Naive thymus-derived CD8-positive, alpha-beta T cell (primary cell): ENCODE data around the gene VPS41. TPM values are rescaled to one million over a fixed set of nuclear protein-coding genes. Genes with fewer than 3 reads are reported as not detected.
A peak's percentile ranks its signal among the peaks of the same experiment; 100 is the strongest.

Experiments
- ATAC-seq, 2 donors: fragments of 150-1000 bp; cut with Tn5 transposase in 1 of 2; sonication (Bioruptor Pico), chemical (Tn5 transposase) in 1 of 2; 1 replicate in 1 of 2; 2 replicates in 1 of 2; pipeline ENCODE4 v1.10.0; 2021; ENCODE audit warnings: mild to moderate bottlenecking in 2 of 2, moderate library complexity in 2 of 2
- POLR2A ChIA-PET: fragments of 350-600 bp; sonication (Branson Sonifier 250); formaldehyde crosslinking; loops from one replicate; lab custom pipeline; 2021; ENCODE audit warnings: antibody characterized with exemption; lab: Charles Lee
- DNase-seq, 10 donors: peaks; one replicate each; pipeline versions ENCODE4 v3.0.0 to v3.0.0-alpha.2; 2020 to 2022
- H3K27ac Mint-ChIP-seq, 10 donors: one replicate each; pipeline ENCODE4 v1.8.0; 2020 to 2022; ENCODE audit warnings: mild to moderate bottlenecking in 10 of 10, mixed read lengths in 10 of 10, moderate library complexity in 4 of 10, inconsistent platforms in 1 of 10
- H3K27me3 Mint-ChIP-seq, 5 donors: one replicate each; pipeline ENCODE4 v1.8.0; 2021 to 2022; ENCODE audit warnings: mixed read lengths in 5 of 5
- H3K36me3 Mint-ChIP-seq, 3 donors: one replicate each; pipeline ENCODE4 v1.8.0; 2020 to 2022; ENCODE audit warnings: mixed read lengths in 3 of 3, mild to moderate bottlenecking in 2 of 3, inconsistent platforms in 1 of 3
- H3K4me1 Mint-ChIP-seq, 4 donors: one replicate each; pipeline ENCODE4 v1.8.0; 2021 to 2022; ENCODE audit warnings: mixed read lengths in 4 of 4
- H3K4me3 Mint-ChIP-seq, 10 donors: one replicate each; pipeline ENCODE4 v1.8.0; 2020 to 2022; ENCODE audit warnings: mild to moderate bottlenecking in 10 of 10, mixed read lengths in 10 of 10, moderate library complexity in 6 of 10, inconsistent platforms in 1 of 10
- H3K9me3 Mint-ChIP-seq, 9 donors: one replicate each; pipeline ENCODE4 v1.8.0; 2020 to 2022; ENCODE audit warnings: mixed read lengths in 9 of 9, mild to moderate bottlenecking in 3 of 9, inconsistent platforms in 1 of 9, moderate library complexity in 1 of 9
- polyA plus RNA-seq, 3 donors: library from polyadenylated mRNA; unstranded; fragments of 300-500 nt; fragmentation: Illumina TruSeq; gene quantifications; one replicate each; pipeline ENCODE4 v1.2.3, GENCODE V29; 2021
- total RNA-seq, 8 experiments: library from RNA in 2 of 8; stranded (reverse) in 2 of 8; gene quantifications; one replicate each; pipeline ENCODE4 v1.2.3 and lab custom pipeline; 2021 to 2026

VPS41 gene
- total and polyA plus RNA-seq, 5 experiments from 2014 or later, result 33.3 to 66.0 (median 43.2) TPM

DNA sequence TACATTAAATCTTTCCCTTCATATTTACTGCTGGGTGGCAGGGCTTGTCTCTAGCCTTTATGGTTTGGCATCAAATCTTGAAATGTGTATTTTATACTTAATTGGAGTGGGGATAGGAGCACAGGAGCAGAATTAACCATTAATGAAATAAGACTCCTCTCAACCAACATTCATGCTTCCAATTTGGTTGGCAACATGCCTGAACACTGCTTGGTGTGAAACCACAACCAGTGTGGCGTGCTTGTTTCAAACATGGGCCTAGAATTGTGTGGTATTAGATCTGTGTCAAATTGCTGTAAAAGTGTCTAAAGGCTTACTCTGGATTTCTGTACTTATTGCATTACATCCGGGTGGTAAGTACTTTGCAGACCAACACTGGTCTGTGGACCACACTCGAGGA lies 25.1 kb upstream of the VPS41 start:
- Mint-ChIP-seq H3K36me3 (no peaks in the 10 kb centered on the region), H3K4me1 (no peaks in the 10 kb centered on the region), H3K9me3 (no peaks in the 10 kb centered on the region), H3K27ac (no peak overlapping the region), H3K27me3 (peaks cover 0 to 5% (median 2%) of the 10 kb centered on the region in 5 donors), H3K4me3 (no peak overlapping the region)
- ATAC-seq, result no peak
- DNase-seq, result no peak
- POLR2A ChIA-PET, result no interaction called here

DNA sequence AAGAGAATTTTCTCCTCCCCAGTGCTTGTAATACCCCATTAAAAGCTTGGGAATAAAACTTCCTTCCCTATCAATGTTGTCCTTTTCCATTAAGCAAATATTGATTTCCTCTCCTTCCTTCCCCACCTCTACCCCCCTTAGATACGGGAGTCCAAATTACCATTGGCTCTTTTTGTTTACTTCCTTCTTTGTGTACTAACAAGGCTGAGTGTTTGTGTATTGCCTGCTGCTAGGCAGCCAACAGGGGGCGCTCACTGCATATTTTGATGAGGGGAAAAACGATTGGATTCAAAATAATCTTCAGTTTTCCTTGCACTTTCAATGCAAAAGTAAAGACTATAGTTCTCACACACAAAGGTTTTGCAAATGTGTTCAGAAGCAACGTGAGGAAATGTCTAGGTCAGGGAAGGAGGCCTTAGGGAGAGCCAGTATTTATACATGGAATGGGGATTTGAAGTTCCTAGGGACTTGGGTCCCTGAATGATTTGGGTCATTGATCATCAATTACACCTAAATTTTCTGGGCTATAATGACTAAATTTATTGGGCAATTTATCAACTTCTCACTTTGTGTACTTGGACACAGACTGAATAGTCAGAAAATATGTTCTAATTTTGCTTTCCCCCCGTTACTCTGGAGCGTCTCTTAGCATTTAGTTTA lies 23.6 kb upstream of the VPS41 start:
- no peak overlapping the region for H3K4me3 Mint-ChIP-seq
- ATAC-seq, result no peak
- H3K27me3 Mint-ChIP-seq, result peaks cover 0 to 6% (median 2%) of the 10 kb centered on the region in 5 donors
- H3K36me3 Mint-ChIP-seq, result no peaks in the 10 kb centered on the region
- H3K27ac Mint-ChIP-seq, result no peak overlapping the region
- POLR2A ChIA-PET, result no interaction called here
- peak in 3 of 10 donors; percentile 13 to 17 (median 16) for DNase-seq
- no peaks in the 10 kb centered on the region for H3K4me1 Mint-ChIP-seq
- no peaks in the 10 kb centered on the region for H3K9me3 Mint-ChIP-seq

DNA sequence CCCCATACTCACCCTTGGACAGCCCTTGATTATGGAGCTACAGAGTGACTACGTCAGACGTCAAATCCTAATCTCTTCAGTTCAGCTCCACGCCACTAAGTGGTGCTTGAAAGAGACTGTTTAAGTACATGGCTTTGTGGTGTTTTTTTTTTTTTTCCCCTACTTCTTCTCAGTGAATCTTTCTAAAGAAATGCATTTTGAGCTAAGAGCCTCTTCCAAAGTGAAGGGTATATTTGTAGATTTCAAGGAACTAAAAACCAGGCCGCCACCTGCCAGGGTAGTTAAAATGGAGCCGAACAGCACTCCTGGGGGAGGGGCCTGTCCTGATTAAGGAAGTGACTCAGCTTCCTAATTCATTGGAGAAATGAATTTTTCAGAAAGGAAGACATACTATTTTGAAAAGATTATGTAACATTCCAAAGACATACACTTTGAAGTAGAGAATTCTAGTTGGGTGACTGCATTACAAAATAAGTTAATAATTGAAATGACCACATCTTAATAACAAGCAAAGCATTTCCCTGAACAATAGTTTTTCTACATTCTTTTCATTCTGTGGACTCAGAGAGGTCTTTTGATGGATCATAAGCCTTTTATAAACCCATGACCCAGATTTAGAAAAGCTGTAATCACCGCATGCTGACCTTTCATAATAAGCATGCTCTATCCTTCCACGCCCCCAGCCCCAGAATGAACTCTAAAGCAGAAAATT lies 20.6 kb upstream of the VPS41 start:
- ATAC-seq (no peak), DNase-seq (no peak)
- Mint-ChIP-seq H3K9me3 (no peaks in the 10 kb centered on the region), H3K27ac (no peak overlapping the region), H3K4me1 (no peaks in the 10 kb centered on the region), H3K27me3 (peaks cover 0 to 6% (median 3%) of the 10 kb centered on the region in 5 donors), H3K36me3 (no peaks in the 10 kb centered on the region), H3K4me3 (no peak overlapping the region)
- POLR2A ChIA-PET, result no interaction called here

DNA sequence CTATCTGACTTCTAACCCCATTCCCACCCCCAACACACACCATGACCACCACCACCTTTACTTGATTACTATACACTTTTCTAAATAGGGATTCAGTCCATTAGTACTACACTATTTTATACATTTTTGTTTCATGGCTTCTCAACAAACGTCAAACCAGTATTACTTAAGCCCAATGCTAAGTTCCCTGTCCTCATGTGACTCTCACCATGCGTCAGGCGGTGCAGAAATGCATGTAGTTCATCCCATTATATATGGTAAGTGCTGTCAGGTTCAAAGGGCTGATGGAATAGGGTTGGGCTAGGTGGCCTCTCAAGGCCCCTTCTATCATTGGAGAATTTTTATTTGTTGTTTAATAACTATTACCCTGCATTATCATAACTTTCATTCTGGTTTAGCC lies 19.5 kb upstream of the VPS41 start:
- Mint-ChIP-seq H3K4me3 (no peak overlapping the region), H3K4me1 (no peaks in the 10 kb centered on the region), H3K27me3 (peaks cover 0 to 6% (median 3%) of the 10 kb centered on the region in 5 donors), H3K9me3 (no peaks in the 10 kb centered on the region), H3K36me3 (no peaks in the 10 kb centered on the region), H3K27ac (no peak overlapping the region)
- ATAC-seq (no peak), DNase-seq (no peak)
- POLR2A ChIA-PET, result no interaction called here

DNA sequence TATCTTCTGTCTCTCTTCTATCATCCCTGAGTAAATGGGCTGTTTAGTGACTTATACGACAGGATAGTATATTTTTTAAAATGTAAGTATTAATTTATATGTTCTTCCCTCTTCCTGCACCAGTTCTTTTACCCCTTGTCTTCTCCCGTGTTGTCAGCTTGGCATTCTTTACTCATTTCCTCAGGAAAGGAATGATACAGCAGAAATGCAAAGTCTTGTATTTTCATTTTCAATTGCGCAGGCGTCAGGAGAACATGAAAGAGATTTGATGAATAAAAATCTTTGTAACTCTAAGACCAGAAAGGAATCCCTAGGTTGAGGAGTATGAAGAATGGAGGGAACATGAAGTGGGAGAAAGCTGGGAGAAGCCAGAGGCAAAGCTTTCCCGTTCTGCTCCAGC lies 18.8 kb upstream of the VPS41 start:
- Mint-ChIP-seq H3K27me3 (peaks cover 0 to 6% (median 3%) of the 10 kb centered on the region in 5 donors), H3K4me3 (no peak overlapping the region), H3K9me3 (no peaks in the 10 kb centered on the region), H3K4me1 (no peaks in the 10 kb centered on the region), H3K36me3 (no peaks in the 10 kb centered on the region), H3K27ac (no peak overlapping the region)
- no peak for ATAC-seq
- no peak for DNase-seq
- POLR2A ChIA-PET, result no interaction called here

DNA sequence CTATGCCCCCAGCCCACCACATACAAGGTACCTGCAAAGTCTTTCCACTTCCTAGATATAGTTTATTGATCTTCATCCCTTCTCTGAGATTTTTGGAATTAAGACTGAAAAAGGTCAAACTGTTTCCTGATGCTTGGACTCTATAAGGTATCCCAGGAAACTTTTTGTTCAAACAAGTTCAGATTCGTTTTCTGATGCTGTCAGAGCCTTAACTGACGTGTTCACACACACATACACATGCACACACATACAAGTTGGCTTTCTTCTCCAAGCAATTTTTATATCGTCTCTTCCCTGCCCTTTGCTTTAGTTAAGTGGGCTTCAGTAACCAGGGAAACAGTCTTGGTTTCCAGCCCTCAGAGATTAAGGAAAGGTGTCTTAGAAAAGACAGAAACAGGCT lies 11.7 kb upstream of the VPS41 start:
- Mint-ChIP-seq H3K4me3 (no peak overlapping the region), H3K36me3 (no peaks in the 10 kb centered on the region), H3K27ac (no peak overlapping the region), H3K4me1 (no peaks in the 10 kb centered on the region), H3K27me3 (peaks cover 2 to 27% (median 10%) of the 10 kb centered on the region in 5 donors), H3K9me3 (no peaks in the 10 kb centered on the region)
- ATAC-seq, result no peak
- POLR2A ChIA-PET, result no interaction called here
- no peak for DNase-seq

DNA sequence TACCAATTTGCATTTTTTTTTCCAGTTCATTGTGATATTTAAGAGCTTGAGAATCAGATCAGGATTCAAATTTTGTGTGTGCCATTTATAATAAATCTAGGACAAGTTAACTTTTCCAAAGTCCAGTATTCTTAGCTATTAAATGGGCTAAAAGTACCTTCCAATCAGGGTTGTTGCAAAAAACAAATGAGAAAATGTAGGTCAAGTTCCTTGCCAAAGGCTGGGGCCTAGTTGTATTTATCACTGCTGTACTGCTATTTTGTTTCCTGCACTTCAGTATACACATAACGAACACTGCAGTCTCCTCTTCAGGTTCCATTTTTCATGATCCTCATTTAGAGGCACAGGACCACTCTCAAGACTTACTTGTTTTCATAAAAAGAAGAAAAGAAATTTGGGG lies 7.4 kb upstream of the VPS41 start:
- H3K9me3 Mint-ChIP-seq, result no peaks in the 10 kb centered on the region
- DNase-seq, result no peak
- H3K27me3 Mint-ChIP-seq, result peaks cover under 1 to 16% (median 4%) of the 10 kb centered on the region in 5 donors
- no peak overlapping the region for H3K27ac Mint-ChIP-seq
- H3K4me1 Mint-ChIP-seq, result no peaks in the 10 kb centered on the region
- POLR2A ChIA-PET, result no interaction called here
- H3K4me3 Mint-ChIP-seq, result no peak overlapping the region
- no peak for ATAC-seq
- no peaks in the 10 kb centered on the region for H3K36me3 Mint-ChIP-seq

DNA sequence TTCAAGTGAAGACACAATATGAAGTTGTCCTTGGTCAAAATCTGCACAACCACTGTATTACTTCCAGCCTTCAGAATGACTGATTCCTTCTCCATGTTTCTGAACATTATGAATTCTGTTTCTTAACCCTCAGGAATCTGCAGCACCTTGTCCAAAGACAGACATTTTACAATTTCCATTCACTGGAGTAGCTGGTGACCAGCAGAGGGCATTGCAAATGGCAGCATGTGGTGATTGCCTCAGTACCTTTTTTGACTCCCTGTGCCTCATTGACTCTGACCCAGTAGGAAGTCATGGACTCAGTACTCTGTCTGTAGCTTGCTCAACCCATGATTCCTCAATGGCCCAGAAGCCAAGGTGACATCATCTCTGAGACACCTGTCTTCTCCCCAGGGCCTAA lies 879 bp upstream of the VPS41 start:
- H3K4me3 Mint-ChIP-seq, result peak overlapping the region in 4 of 10 donors; percentile 11 to 97 (median 64)
- no peaks in the 10 kb centered on the region for H3K36me3 Mint-ChIP-seq
- peaks cover 13 to 36% (median 30%) of the 10 kb centered on the region in 4 donors for H3K4me1 Mint-ChIP-seq
- H3K9me3 Mint-ChIP-seq, result no peaks in the 10 kb centered on the region
- peaks cover 0 to 2% (median 0%) of the 10 kb centered on the region in 5 donors for H3K27me3 Mint-ChIP-seq
- peak overlapping the region in 1 of 10 donors; percentile 6 for H3K27ac Mint-ChIP-seq
- no peak for DNase-seq
- no peak for ATAC-seq
- POLR2A ChIA-PET, result no interaction called here

DNA sequence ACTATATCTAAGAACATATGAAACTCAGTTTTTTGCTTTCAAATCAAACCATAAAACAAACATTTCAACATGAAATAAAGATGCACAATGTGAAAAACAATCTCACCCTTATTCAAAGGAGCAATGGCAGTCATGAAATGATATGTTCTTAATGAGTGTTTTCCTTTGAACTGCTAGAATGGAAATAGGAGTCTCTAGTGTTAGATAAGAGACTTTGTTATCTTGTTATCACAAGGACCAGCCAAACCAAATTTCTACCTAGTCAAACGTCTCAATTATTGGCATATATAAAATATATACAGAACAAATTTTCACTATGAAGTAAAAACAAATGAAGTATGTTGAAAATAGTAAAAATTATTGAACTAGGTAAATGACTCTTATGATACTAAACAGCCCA lies 1.2 kb downstream of the VPS41 start:
- H3K27me3 Mint-ChIP-seq, result no peaks in the 10 kb centered on the region
- peak overlapping the region; percentile 94 to 100 (median 96) for H3K4me3 Mint-ChIP-seq
- DNase-seq (no peak), ATAC-seq (no peak)
- H3K27ac Mint-ChIP-seq, result peak overlapping the region in 4 of 10 donors; percentile 93 to 98 (median 96)
- peaks cover 20 to 55% (median 44%) of the 10 kb centered on the region in 4 donors for H3K4me1 Mint-ChIP-seq
- H3K9me3 Mint-ChIP-seq, result no peaks in the 10 kb centered on the region
- POLR2A ChIA-PET, result no interaction called here
- no peaks in the 10 kb centered on the region for H3K36me3 Mint-ChIP-seq

DNA sequence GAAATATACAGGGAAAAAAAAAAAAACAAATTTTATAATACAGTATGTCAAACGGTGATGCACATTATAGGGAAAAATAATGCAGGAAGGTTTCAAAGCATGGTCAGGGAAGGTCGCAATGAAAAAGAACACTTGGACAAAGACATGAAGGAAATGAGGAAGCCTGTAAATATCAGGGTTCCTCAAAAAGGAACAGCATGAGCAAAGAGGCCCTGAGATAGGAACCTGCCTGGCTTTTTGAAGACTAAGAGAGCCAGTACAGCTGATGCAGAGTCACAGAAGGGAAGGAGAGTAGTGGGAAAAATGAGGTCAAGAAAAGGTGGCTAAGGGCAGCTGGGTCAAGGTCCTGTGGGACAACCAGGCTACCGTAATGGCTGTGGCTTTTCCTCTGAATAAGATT lies 1.9 kb downstream of the VPS41 start:
- Mint-ChIP-seq H3K27ac (peak overlapping the region in 2 of 10 donors; percentile 16 to 20), H3K9me3 (no peaks in the 10 kb centered on the region), H3K4me3 (peak overlapping the region in 7 of 10 donors; percentile 14 to 77 (median 34)), H3K36me3 (no peaks in the 10 kb centered on the region), H3K27me3 (no peaks in the 10 kb centered on the region), H3K4me1 (peaks cover 27 to 62% (median 51%) of the 10 kb centered on the region in 4 donors)
- DNase-seq (no peak), ATAC-seq (no peak)
- POLR2A ChIA-PET, result no interaction called here

DNA sequence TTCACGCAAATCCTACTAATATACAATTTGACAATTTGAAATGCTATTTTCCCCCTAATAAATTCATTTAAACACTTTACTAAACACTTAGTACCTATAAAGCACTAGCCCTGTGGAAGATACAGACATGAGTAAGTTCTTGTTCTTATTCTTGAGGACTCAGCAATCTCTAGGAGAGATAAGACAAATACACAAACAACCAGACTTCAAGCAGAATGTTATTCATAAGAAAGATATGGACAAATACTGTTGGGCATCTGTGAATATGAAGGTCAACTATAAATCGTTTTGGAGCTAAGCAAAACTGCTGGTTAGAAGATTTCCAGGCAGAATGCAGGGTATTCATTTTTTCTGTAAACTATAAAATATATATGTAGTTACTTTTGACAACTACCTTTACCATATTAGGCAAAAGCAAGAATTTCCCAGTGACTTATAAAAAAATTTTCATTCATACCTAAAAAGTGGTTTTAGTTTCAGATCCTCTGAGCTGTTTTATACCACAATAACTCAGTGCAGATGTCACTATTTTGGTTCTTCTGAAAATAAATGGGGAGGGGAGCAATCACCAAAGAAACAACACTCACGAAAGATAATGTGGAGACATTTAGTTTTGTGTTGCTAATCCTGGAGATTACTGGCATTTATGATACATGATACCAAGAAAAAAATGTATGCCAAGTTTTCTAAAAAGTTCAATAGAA lies 3.8 kb downstream of the VPS41 start:
- peaks cover 0 to 2% (median 0%) of the 10 kb centered on the region in 3 donors for H3K36me3 Mint-ChIP-seq
- no peaks in the 10 kb centered on the region for H3K27me3 Mint-ChIP-seq
- H3K27ac Mint-ChIP-seq, result no peak overlapping the region
- no peak overlapping the region for H3K4me3 Mint-ChIP-seq
- ATAC-seq (no peak), DNase-seq (no peak)
- no peaks in the 10 kb centered on the region for H3K9me3 Mint-ChIP-seq
- POLR2A ChIA-PET, result no interaction called here
- peaks cover 34 to 75% (median 63%) of the 10 kb centered on the region in 4 donors for H3K4me1 Mint-ChIP-seq

DNA sequence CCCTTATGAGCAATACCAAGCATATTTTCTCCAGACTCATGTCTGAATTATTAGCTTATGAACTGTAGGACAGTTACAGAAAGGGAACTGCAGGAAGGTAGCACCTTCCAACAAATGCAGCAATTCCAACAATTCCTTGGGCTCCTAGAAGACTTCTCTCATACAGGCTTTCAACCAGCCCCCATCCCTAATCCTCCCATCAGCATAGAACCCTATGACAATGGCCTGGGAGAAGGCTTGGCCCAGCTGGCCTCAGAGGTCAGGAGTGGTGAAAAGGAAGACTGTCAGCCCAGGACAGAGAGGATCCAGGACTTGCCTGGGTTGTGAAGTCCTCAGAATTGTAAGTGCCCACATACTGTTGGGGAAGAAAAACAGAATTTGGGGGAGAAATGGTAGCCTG lies 5.9 kb downstream of the VPS41 start:
- Mint-ChIP-seq H3K4me3 (no peak overlapping the region), H3K4me1 (peaks cover 30 to 74% (median 53%) of the 10 kb centered on the region in 4 donors), H3K27me3 (no peaks in the 10 kb centered on the region), H3K36me3 (peaks cover 0 to 14% (median 2%) of the 10 kb centered on the region in 3 donors), H3K27ac (peak overlapping the region in 2 of 10 donors; percentile 14 to 17), H3K9me3 (no peaks in the 10 kb centered on the region)
- POLR2A ChIA-PET, result no interaction called here
- no peak for DNase-seq
- ATAC-seq, result no peak

DNA sequence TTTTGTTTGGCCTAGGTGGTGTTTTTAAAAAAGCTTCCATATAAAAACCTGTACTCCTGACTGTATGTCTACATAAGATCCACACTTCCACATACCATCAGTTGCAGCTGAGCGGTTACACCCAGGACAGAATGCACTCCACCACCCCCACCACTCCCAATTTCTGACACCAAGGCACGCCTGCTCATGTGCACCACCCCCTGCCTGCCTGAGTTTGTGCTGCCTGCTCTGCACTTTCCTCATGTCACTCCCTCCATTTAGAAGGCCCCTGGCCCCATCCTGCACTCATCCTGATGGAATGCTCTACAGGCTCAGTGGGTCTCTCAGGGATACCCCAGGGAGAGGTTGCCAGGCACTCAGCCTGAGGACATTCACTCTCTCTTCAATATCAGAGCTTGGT lies 6.5 kb downstream of the VPS41 start:
- Mint-ChIP-seq H3K4me3 (no peak overlapping the region), H3K27me3 (no peaks in the 10 kb centered on the region), H3K36me3 (peaks cover 0 to 21% (median 8%) of the 10 kb centered on the region in 3 donors), H3K4me1 (peaks cover 29 to 71% (median 48%) of the 10 kb centered on the region in 4 donors), H3K9me3 (no peaks in the 10 kb centered on the region), H3K27ac (peak overlapping the region in 3 of 10 donors; percentile 47 to 63 (median 51))
- DNase-seq (no peak), ATAC-seq (no peak)
- POLR2A ChIA-PET, result no interaction called here
